Gastrocnemius medialis (tissue), 4 donors: ENCODE data around the gene TRIM45.

ENCODE experiments used
- CTCF ChIP-seq, 5 experiments: fragments of 450-650 bp in 3 of 5; fragments of 200-600 bp in 2 of 5; sonication (generic) in 2 of 5; IDR thresholded peaks in 4 of 5; conservative IDR thresholded peaks in 1 of 5; 1 replicate in 4 of 5; 2 replicates in 1 of 5; pipeline ENCODE4 v1.5.1; 2016 to 2019; ENCODE audit warnings: antibody characterized with exemption in 5 of 5, mild to moderate bottlenecking in 3 of 5, moderate library complexity in 3 of 5
- POLR2A ChIP-seq, 2 donors: fragments of 450-650 bp; IDR thresholded peaks; one replicate each; pipeline ENCODE4 v1.6.1; 2017; ENCODE audit warnings: antibody characterized with exemption in 2 of 2, mild to moderate bottlenecking in 2 of 2, moderate library complexity in 2 of 2

GRCh38 chr1:117105722-117106121, 15.8 kb downstream of the TRIM45 start:
- no peak for TF ChIP-seq CTCF (IDR thresholded peaks at IDR 0.05 in 4 of 5, conservative IDR thresholded peaks at IDR 0.05 in 1 of 5)
- TF ChIP-seq POLR2A (IDR thresholded peaks at IDR 0.05), result no peak
